NCI-H1417 treated with DMSO at 0.1 percent for 48 hours (cell line): Measurements from ENCODE around the gene SYNE2.
"Not testable (repeated sequence)": the region's sequence is repeated elsewhere in the genome, so short reads cannot be mapped to it uniquely, and the experiment has no call there.

Experiments
- DNase-seq: peaks from one replicate; lab custom pipeline; 2025; lab: John Stamatoyannopoulos, UW

The SYNE2 gene

DNA sequence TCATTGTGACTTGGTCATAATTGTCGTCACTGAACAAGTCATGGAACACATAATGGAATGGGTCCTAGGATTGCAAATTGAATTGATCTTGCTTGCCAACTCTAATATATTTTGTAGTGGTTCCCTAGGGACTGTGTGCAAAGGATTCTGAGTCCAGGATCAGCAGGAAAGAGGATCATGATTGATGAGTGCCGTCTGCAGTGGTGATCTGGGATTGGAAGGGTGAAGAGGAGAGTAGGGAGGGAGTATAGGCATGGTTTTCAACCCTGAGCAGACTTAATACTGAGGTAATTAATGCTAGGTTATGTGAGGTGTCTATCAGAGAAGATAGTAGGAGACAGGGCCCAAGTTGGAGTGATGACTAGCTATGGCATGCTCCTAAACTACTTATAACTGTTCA is 272.5 kb downstream of the SYNE2 start:
- DNase-seq = no peak

DNA sequence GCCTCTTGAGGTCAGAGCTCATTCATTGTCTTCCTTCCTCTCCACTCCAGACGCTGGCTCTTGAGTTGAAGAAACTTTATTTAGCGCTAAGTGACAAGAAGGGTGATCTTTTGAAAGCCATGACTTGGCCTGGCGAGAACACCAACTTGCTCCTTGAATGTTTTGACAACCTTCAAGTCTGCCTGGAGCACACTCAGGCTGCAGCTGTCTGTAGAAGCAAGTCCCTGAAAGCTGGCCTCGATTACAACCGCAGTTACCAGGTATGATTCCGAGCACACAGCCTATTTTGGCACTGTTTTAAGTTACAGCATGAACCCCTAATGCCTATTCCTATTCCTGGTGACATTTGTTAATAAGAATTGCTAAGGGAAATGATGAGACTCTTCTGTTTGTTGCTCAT is 273.7 kb downstream of the SYNE2 start:
- no peak for DNase-seq

GRCh38 chr14:64137657-64138290 is 285.0 kb downstream of the SYNE2 start:
- no peak for DNase-seq

DNA sequence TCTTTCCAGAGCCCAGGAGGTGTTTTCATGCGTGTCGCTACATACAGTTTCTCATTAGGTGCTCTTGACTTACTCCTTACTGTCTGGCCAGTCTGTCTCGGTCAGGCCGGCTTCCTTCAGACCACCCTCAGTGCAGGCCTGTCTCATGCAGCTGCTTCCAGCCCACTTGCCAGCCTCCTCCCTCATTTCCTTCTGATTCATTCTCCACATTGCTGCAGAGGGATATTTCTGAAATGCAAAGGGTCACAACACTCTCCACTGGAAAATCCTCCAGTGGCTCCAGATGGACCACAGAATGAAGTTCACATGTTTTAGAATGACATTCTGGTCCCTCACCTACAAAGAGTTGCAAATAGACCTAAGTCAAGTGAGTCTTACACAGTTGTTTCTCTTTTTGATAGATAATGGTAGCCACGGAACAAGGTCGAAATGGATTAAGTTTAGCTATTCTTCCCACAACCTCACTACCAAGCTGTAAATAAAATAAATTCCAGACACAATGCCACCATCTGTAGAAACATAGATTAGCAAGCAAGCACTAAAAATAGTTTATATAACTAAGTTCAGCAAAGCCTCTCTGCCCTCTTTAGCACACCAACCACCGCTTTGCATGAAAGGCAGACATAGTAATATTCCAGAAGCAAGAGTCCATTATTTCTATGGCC is 294.5 kb downstream of the SYNE2 start:
- DNase-seq = no peak

DNA sequence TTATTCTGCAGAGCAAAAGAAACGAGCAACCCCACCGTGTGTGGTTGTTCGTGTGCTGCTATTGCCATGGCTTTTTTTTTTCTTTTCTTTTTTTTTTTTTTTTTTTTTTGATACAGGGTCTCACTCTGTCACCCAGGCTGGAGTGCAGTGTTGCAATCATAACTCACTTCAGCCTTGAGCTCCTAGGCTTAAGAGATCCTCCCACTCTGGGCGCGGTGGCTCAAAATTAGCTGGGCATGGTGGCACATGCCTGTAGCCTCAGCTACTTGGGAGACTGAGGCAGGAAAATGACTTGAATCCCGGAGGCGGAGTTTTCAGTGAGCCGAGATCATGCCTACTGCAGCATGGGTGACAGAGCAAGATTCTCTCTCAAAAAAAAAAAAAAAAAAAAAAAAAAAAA is 297.1 kb downstream of the SYNE2 start:
- no peak for DNase-seq

DNA sequence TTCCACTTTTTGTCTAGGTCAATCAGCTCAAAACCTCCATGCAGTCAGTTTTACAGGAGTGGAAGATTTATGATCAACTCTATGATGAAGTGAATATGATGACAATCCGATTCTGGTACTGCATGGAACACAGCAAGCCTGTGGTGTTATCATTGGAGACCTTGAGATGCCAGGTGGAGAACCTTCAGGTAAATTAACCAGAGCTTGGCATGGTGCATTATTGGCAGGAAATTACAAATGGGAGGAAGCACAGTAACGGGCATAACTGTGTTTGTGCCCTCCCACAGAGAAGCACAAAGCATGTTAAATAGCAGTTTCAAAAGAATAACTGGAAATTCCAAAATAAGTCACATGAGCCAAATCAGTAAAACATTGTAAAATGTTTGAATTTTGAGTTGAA is 305.8 kb downstream of the SYNE2 start:
- DNase-seq = no peak

DNA sequence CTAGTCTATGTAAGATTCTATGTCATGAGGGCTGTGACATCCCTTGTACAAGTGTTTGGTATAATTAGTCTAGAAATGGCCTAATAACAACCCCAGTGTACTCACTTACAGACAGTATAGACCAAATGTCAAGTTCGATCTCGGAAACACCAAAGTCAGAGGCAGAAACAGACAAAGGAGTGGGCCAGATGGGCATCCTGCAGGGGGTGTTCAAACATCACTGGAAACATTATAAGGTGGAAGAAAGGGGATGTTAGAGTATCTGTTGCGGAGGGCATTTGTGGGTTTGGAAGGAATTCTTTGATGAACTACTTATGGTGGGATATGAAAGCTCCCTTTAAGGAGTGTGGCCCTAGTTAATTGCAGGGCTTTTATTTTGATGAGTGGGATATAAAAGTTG is 306.8 kb downstream of the SYNE2 start:
- no peak for DNase-seq

GRCh38 chr14:64170181-64170580 is 317.4 kb downstream of the SYNE2 start:
- no peak for DNase-seq

- DNase-seq = no peak
Observed at GRCh38 chr14:64174922-64175782, 322.3 kb downstream of the SYNE2 start.

- DNase-seq = no peak
Observed at GRCh38 chr14:64176330-64176729, 323.5 kb downstream of the SYNE2 start.

GRCh38 chr14:64178814-64179213 is 326.0 kb downstream of the SYNE2 start:
- no peak for DNase-seq

GRCh38 chr14:64182908-64183307 is 330.1 kb downstream of the SYNE2 start:
- DNase-seq = not testable (repeated sequence)

DNA sequence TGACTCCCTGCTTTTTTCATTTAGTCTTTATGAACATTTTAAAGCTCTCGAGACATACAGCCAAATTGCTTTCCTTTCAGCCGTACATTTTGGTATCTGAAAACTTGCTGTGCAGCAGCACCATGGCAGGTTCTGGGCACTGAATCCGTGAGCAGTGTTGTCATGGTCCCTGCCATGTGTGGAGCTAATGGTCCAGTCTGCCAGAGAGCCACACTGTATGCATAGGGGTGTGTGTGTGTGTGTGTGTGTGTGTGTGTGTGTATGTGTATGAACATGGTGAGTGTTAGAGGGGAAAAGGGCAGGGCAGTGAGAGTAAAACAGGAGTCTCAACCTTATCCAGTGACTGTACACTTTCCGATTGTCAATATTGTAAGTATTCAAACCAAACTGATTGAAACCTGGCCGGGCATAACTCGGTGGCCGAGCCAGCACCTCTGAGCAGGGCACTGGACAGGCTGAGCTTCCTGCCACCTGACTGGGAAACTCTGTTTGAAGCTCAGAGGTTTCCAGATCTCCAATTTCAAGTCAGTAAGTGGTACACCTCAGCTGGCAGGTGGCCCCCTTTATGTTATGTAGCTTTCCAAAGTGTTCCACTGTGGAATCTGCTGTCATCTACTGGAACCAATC is 331.4 kb downstream of the SYNE2 start:
- DNase-seq = no peak

GRCh38 chr14:64185184-64185583 is 332.4 kb downstream of the SYNE2 start:
- no peak for DNase-seq

DNA sequence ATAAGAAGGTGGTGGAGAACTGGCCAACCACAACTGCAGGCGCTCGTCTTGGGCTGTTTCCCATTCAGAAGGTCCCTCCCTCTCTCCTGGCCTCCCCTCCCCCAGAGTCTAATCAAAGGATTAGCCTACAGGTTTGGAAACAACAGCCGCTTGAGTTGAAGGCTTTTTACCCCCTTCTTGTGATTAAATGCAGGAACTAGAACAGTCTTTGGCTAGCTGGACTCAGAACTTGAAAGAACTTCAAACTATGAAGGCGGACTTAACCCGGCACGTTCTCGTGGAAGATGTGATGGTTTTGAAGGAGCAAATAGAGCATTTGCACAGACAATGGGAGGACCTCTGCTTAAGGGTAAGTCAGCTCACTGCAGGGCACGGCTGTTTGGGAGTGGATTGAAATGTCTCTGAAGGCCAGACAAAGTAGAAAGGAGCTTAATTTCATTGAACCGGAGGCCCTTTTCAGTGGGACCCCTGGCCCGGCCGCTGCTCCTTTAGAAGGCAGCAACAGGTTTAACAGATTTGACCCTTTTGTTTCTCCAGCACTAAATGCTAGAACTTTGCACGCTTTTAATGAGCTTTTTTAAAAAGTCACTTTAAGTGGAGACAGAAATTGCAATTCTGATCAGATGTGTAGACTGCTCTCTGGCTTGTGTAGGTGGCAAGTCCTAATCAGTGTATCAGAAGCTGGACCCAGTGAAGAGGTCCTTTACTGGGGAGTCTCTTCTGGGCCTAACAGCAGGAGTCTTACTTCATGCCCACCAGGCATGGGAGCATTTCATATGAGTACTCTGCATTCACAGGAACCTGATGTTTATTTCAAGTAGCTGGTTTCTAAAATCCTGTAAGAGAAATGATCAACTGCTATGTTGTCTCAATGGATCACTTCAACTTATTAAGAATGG is 333.7 kb downstream of the SYNE2 start:
- DNase-seq = no peak

DNA sequence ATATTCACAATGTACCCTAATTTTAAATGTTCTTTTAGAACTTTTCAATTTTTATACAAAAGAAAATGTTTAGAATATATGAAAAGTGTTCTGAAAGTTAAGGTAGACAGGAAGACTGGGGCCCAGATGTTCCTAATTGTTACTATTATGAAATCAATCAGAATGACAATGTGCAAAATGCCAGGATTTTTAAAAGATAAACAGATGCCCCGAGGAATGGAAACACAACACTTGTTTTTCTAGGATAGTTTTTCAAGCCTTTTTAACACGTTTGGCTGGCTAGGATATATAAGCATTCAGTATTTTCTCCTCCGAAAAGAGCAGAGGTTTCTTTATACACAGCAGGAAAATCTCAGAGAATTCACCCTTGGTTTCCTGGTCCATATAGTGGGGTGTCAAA is 334.5 kb downstream of the SYNE2 start:
- DNase-seq = no peak

DNA sequence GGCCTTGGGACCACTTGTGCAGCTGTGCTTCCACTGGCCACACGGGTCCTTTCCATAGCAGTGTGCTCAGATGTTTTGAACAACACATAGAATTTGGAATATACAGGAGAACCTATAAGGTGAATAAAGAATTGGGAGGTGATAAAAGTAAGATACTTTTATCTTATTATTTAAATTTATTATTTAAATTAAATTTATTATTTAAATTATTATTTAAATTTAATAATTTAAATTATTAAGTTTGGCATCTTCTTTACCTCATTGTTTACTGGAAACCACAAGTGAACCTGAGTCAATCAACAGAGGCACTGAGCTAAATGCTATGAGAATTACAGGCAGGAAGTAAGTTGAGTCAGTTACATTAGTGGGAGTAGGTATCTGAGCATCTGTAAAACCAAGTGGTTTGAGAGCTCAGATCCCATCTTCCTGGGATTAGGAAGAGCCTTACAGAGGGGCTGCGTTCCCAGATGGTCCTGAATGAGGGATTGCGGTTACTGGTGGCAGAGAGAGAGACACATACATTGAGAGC is 338.2 kb downstream of the SYNE2 start:
- no peak for DNase-seq

GRCh38 chr14:64191756-64192155 is 339.0 kb downstream of the SYNE2 start:
- DNase-seq = no peak

DNA sequence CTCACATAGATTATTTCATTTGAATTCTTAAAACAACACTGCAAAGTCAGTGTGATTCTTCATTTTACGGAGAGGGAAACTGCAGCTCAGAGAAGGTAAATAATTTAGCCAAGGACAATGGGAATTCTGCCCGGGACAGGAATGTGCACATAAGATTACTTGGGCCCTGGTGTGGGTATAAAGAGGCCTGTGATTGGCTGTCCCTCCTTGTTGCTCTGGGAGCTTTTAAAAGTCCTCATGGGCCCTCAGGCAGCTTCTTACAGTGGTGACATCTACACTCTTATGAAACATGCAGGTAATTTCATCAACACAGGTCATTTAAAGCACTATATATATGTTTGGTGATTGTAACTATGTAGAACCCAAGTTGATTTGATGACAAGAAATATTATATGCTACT is 341.0 kb downstream of the SYNE2 start:
- DNase-seq = no peak

DNA sequence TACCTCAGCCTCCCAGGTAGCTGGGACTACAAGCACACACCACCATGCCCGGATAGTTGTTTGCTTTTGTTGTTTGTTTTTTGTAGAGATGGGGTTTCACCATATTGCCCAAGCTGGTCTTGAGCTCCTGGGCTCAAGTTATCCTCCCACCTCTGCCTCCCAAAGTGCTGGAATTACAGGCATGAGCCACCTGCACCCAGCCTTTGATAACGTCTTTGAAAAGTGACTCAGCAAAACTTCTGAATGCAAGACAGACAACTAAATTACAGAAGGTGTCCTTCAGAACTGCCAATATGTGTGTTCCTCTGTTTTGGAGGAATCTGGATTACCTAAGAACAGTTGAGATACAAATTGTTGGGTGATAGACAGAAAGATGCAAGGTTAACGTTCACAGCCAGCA is 341.6 kb downstream of the SYNE2 start:
- DNase-seq = no peak

DNA sequence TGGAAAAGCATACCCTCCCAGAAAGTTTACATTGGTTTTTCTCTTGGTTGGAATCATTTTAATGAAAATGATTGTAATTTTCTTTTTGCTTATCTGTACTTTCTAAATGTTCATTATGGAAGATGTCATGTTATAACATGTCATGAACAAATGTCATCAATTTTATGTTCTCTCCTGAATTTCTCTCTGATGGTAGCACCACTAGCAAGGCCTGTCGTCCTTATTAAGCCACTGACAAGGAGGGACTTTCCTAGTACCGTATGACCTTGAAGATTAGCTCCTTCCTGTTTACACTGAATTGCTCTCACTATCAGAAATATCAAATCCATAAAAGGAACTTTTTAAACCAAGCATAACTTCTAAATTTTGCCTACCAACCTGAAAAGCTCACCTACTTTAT is 342.4 kb downstream of the SYNE2 start:
- no peak for DNase-seq
